Measurements from ENCODE around the gene TOX3.

The TOX3 gene

GRCh38 chr16:52393448-52393847, 153.5 kb downstream of the TOX3 start:
- no peaks in the 10 kb centered on the region for H3K9me3 ChIP-seq (ENCODE audit: insufficient read depth, low read depth, low read length)
- no peak overlapping the region for H4K12ac ChIP-seq (ENCODE audit: low read depth, low read length)
- H4K91ac ChIP-seq (ENCODE audit: low read depth, low read length) = no peak overlapping the region
- no peak overlapping the region for H3K27ac ChIP-seq (ENCODE audit: low read depth, low read length)
- no peak overlapping the region for H2BK5ac ChIP-seq (ENCODE audit: low read depth, low read length, poor library complexity)
- no peak overlapping the region for H2BK120ac ChIP-seq (ENCODE audit: insufficient read depth, low read length, poor library complexity)
- H3K79me2 ChIP-seq (ENCODE audit: control insufficient read depth, insufficient read depth, low read length, poor library complexity) = no peaks in the 10 kb centered on the region
- H3K4me2 ChIP-seq (ENCODE audit: low read length) = no peak overlapping the region
- no peak overlapping the region for H2AFZ ChIP-seq (ENCODE audit: insufficient read depth, low read length, poor library complexity)
- DNase-seq = no peak
- no peaks in the 10 kb centered on the region for H3K4me1 ChIP-seq (ENCODE audit: control insufficient read depth in 1 of 2, insufficient read depth in 2 of 2, low read length in 2 of 2)
- no peak overlapping the region for H3K4ac ChIP-seq (ENCODE audit: low read depth, low read length)
- no peak overlapping the region for H2AK5ac ChIP-seq (ENCODE audit: low read length)
- H3K36me3 ChIP-seq (ENCODE audit: control insufficient read depth in 1 of 2, insufficient read depth in 2 of 2, low read length in 2 of 2) = no peaks in the 10 kb centered on the region
- H3K79me1 ChIP-seq (ENCODE audit: low read length) = no peaks in the 10 kb centered on the region
- no peak overlapping the region for H3K9ac ChIP-seq (ENCODE audit: low read length)
- H3K14ac ChIP-seq (ENCODE audit: low read length) = no peak overlapping the region
- H3K4me3 ChIP-seq (ENCODE audit: low read depth, low read length) = no peak overlapping the region
- no peak overlapping the region for H2BK12ac ChIP-seq (ENCODE audit: low read length)
- no peak overlapping the region for H3K23ac ChIP-seq (ENCODE audit: low read length)
- WGBS (ENCODE audit: extremely low coverage, insufficient coverage, insufficient read length) = no CpG with 5 or more reads among the region's 3 CpGs
- H3K27me3 ChIP-seq (ENCODE audit: insufficient read depth, low read length) = no peaks in the 10 kb centered on the region
- no peak overlapping the region for H4K8ac ChIP-seq (ENCODE audit: low read depth, low read length)
- H3K18ac ChIP-seq (ENCODE audit: low read length) = no peak overlapping the region

- no peak overlapping the region for H3K4ac ChIP-seq (ENCODE audit: low read depth, low read length)
- H2BK5ac ChIP-seq (ENCODE audit: low read depth, low read length, poor library complexity) = no peak overlapping the region
- no peak for DNase-seq
- H3K23ac ChIP-seq (ENCODE audit: low read length) = no peak overlapping the region
- no peak overlapping the region for H3K9ac ChIP-seq (ENCODE audit: low read length)
- H3K18ac ChIP-seq (ENCODE audit: low read length) = no peak overlapping the region
- no peak overlapping the region for H4K91ac ChIP-seq (ENCODE audit: low read depth, low read length)
- no peaks in the 10 kb centered on the region for H3K9me3 ChIP-seq (ENCODE audit: insufficient read depth, low read depth, low read length)
- H4K12ac ChIP-seq (ENCODE audit: low read depth, low read length) = no peak overlapping the region
- H3K27ac ChIP-seq (ENCODE audit: low read depth, low read length) = no peak overlapping the region
- no peak overlapping the region for H2BK120ac ChIP-seq (ENCODE audit: insufficient read depth, low read length, poor library complexity)
- WGBS (ENCODE audit: extremely low coverage, insufficient coverage, insufficient read length) = no CpG with 5 or more reads among the region's 1 CpG
- no peak overlapping the region for H3K14ac ChIP-seq (ENCODE audit: low read length)
- H3K4me2 ChIP-seq (ENCODE audit: low read length) = no peak overlapping the region
- H4K8ac ChIP-seq (ENCODE audit: low read depth, low read length) = no peak overlapping the region
- H3K4me1 ChIP-seq (ENCODE audit: control insufficient read depth in 1 of 2, insufficient read depth in 2 of 2, low read length in 2 of 2) = no peaks in the 10 kb centered on the region
- H3K4me3 ChIP-seq (ENCODE audit: low read depth, low read length) = no peak overlapping the region
- no peak overlapping the region for H2AK5ac ChIP-seq (ENCODE audit: low read length)
- no peaks in the 10 kb centered on the region for H3K36me3 ChIP-seq (ENCODE audit: control insufficient read depth in 1 of 2, insufficient read depth in 2 of 2, low read length in 2 of 2)
- H3K79me2 ChIP-seq (ENCODE audit: control insufficient read depth, insufficient read depth, low read length, poor library complexity) = no peaks in the 10 kb centered on the region
- no peaks in the 10 kb centered on the region for H3K27me3 ChIP-seq (ENCODE audit: insufficient read depth, low read length)
- H2BK12ac ChIP-seq (ENCODE audit: low read length) = no peak overlapping the region
- no peaks in the 10 kb centered on the region for H3K79me1 ChIP-seq (ENCODE audit: low read length)
- H2AFZ ChIP-seq (ENCODE audit: insufficient read depth, low read length, poor library complexity) = no peak overlapping the region
These were observed 157.9 kb downstream of the TOX3 start for GRCh38 chr16:52389045-52389444.
